HAP-1 (cell line): ENCODE measurements around the gene SORCS2.
"Not testable (repeated sequence)": the region's sequence is repeated elsewhere in the genome, so short reads cannot be mapped to it uniquely, and the experiment has no call there.

ENCODE experiments used
- DNase-seq, 2 experiments: peaks; one replicate each; pipeline ENCODE4 v3.0.0-alpha.2; 2016 to 2020; ENCODE audit warnings: low spot score in 2 of 2
- H3K27me3 ChIP-seq: fragments of 250-450 bp; sonication (Bioruptor Pico); 2 replicates; pipeline ENCODE4 v1.5.1; 2020; ENCODE audit warnings: low read depth, mild to moderate bottlenecking, moderate library complexity
- H3K36me3 ChIP-seq: fragments of 250-450 bp; sonication (Bioruptor Pico); replicated peaks from 2 replicates; pipeline ENCODE4 v1.5.1; 2020; ENCODE audit warnings: mild to moderate bottlenecking
- H3K4me1 ChIP-seq: fragments of 250-450 bp; sonication (Bioruptor Pico); 2 replicates; pipeline ENCODE4 v1.5.1; 2020; ENCODE audit warnings: mild to moderate bottlenecking
- H3K4me3 ChIP-seq: fragments of 250-450 bp; sonication (Bioruptor Pico); 2 replicates; pipeline ENCODE4 v1.5.1; 2020; ENCODE audit warnings: mild to moderate bottlenecking, moderate library complexity
- H3K9me3 ChIP-seq: fragments of 250-450 bp; sonication (Bioruptor Pico); 2 replicates; pipeline ENCODE4 v1.5.1; 2020; ENCODE audit warnings: mild to moderate bottlenecking, moderate library complexity
- in situ Hi-C: fragments of 300-500 bp; cut with MboI; formaldehyde crosslinking; loops from 3 replicates; pipeline ENCODE4 v1.14.3; 2020; ENCODE audit warnings: low sequenced_read_pairs, inconsistent platforms, mixed read lengths

SORCS2 gene

GRCh38 chr4:7574287-7575014 lies 382.1 kb downstream of the SORCS2 start:
- no peak for DNase-seq
- Histone ChIP-seq H3K36me3 (no peaks in the 10 kb centered on the region), H3K4me1 (no peaks in the 10 kb centered on the region), H3K4me3 (no peak overlapping the region), H3K27me3 (no peaks in the 10 kb centered on the region), H3K9me3 (0 out of 2 replicates have a peak, but pooled peaks cover 2% of the 10 kb centered on the region)
- in situ Hi-C loops: no loop called here

GRCh38 chr4:7575426-7575825 lies 383.1 kb downstream of the SORCS2 start:
- Histone ChIP-seq H3K9me3 (0 out of 2 replicates have a peak, but pooled peaks cover 2% of the 10 kb centered on the region), H3K27me3 (no peaks in the 10 kb centered on the region), H3K4me1 (no peaks in the 10 kb centered on the region), H3K36me3 (no peaks in the 10 kb centered on the region), H3K4me3 (no peak overlapping the region)
- no peak for DNase-seq
- in situ Hi-C loops: no loop called here

- H3K36me3 ChIP-seq, H3K4me3 ChIP-seq, in situ Hi-C loops, H3K27me3 ChIP-seq, H3K4me1 ChIP-seq, DNase-seq, H3K9me3 ChIP-seq: not testable (repeated sequence)
These were observed 385.2 kb downstream of the SORCS2 start for GRCh38 chr4:7577361-7578039.

- Histone ChIP-seq H3K9me3 (0 out of 2 replicates have a peak, but pooled peaks cover 2% of the 10 kb centered on the region), H3K4me1 (no peaks in the 10 kb centered on the region), H3K4me3 (no peak overlapping the region), H3K36me3 (no peaks in the 10 kb centered on the region), H3K27me3 (no peaks in the 10 kb centered on the region)
- in situ Hi-C loops: no loop called here
- peak; percentile 10 to 71 for DNase-seq
These were observed 389.1 kb downstream of the SORCS2 start for GRCh38 chr4:7581477-7581876.

GRCh38 chr4:7582313-7583097 lies 390.2 kb downstream of the SORCS2 start:
- DNase-seq: no peak

GRCh38 chr4:7584098-7584497 lies 391.8 kb downstream of the SORCS2 start:
- Histone ChIP-seq H3K4me3 (no peak overlapping the region), H3K4me1 (no peaks in the 10 kb centered on the region), H3K36me3 (no peaks in the 10 kb centered on the region), H3K27me3 (no peaks in the 10 kb centered on the region), H3K9me3 (no peaks in the 10 kb centered on the region)
- in situ Hi-C loops: no loop called here
- no peak for DNase-seq

More at GRCh38 chr4:7582313-7583097, 390.2 kb downstream of the SORCS2 start:
- Histone ChIP-seq H3K27me3 (no peaks in the 10 kb centered on the region), H3K36me3 (no peaks in the 10 kb centered on the region), H3K4me1 (no peaks in the 10 kb centered on the region), H3K9me3 (0 out of 2 replicates have a peak, but pooled peaks cover 2% of the 10 kb centered on the region), H3K4me3 (no peak overlapping the region)
- in situ Hi-C loops: no loop called here

GRCh38 chr4:7584606-7585159 lies 392.3 kb downstream of the SORCS2 start:
- in situ Hi-C loops: no loop called here
- no peaks in the 10 kb centered on the region for H3K27me3 ChIP-seq
- no peaks in the 10 kb centered on the region for H3K4me1 ChIP-seq
- no peak overlapping the region for H3K4me3 ChIP-seq
- DNase-seq: no peak
- no peaks in the 10 kb centered on the region for H3K36me3 ChIP-seq
- no peaks in the 10 kb centered on the region for H3K9me3 ChIP-seq

- Histone ChIP-seq H3K9me3 (no peaks in the 10 kb centered on the region), H3K4me1 (no peaks in the 10 kb centered on the region), H3K27me3 (no peaks in the 10 kb centered on the region), H3K4me3 (no peak overlapping the region), H3K36me3 (no peaks in the 10 kb centered on the region)
- in situ Hi-C loops: no loop called here
- DNase-seq: no peak
These were observed 393.4 kb downstream of the SORCS2 start for GRCh38 chr4:7585768-7586167.

- no peak overlapping the region for H3K4me3 ChIP-seq
- H3K9me3 ChIP-seq: no peaks in the 10 kb centered on the region
- H3K36me3 ChIP-seq: no peaks in the 10 kb centered on the region
- DNase-seq: no peak
- in situ Hi-C loops: no loop called here
- no peaks in the 10 kb centered on the region for H3K4me1 ChIP-seq
- H3K27me3 ChIP-seq: no peaks in the 10 kb centered on the region
These were observed 395.4 kb downstream of the SORCS2 start for GRCh38 chr4:7587433-7588405.

- Histone ChIP-seq H3K4me3 (no peak overlapping the region), H3K9me3 (no peaks in the 10 kb centered on the region), H3K4me1 (no peaks in the 10 kb centered on the region), H3K27me3 (peaks cover 4% of the 10 kb centered on the region; the same call in 1 of the 2 replicates), H3K36me3 (no peaks in the 10 kb centered on the region)
- no peak for DNase-seq
- in situ Hi-C loops: no loop called here
These were observed 397.9 kb downstream of the SORCS2 start for GRCh38 chr4:7590189-7590588.

- Histone ChIP-seq H3K4me3 (no peak overlapping the region), H3K36me3 (no peaks in the 10 kb centered on the region), H3K27me3 (peaks cover 5% of the 10 kb centered on the region; the same call in 1 of the 2 replicates), H3K9me3 (no peaks in the 10 kb centered on the region), H3K4me1 (no peaks in the 10 kb centered on the region)
- no peak for DNase-seq
- in situ Hi-C loops: no loop called here
These were observed 398.6 kb downstream of the SORCS2 start for GRCh38 chr4:7590899-7591298.

GRCh38 chr4:7591409-7592053 lies 399.2 kb downstream of the SORCS2 start:
- H3K4me1 ChIP-seq: no peaks in the 10 kb centered on the region
- H3K4me3 ChIP-seq: no peak overlapping the region
- in situ Hi-C loops: no loop called here
- peaks cover 5% of the 10 kb centered on the region; the same call in 1 of the 2 replicates for H3K27me3 ChIP-seq
- no peaks in the 10 kb centered on the region for H3K9me3 ChIP-seq
- no peak for DNase-seq
- no peaks in the 10 kb centered on the region for H3K36me3 ChIP-seq
